ENCODE results near the gene USP47. TPM values are rescaled to one million over a fixed set of nuclear protein-coding genes. Genes with fewer than 3 reads are reported as not detected.
A peak's percentile ranks its signal among the peaks of the same experiment; 100 is the strongest.

Gene USP47
- total RNA-seq, 1 experiment from 2014 or later, result 25.2 TPM

GRCh38 chr11:11998091-11998781 is 156.5 kb downstream of the USP47 start:
- peak; percentile 92 for DNase-seq (ENCODE audit: low read depth)

- no peak for DNase-seq (ENCODE audit: low read depth)
Observed at GRCh38 chr11:12001186-12001585, 159.4 kb downstream of the USP47 start.

- DNase-seq (ENCODE audit: low read depth), result no peak
Observed at GRCh38 chr11:12003336-12003735, 161.6 kb downstream of the USP47 start.

GRCh38 chr11:12003815-12004214 is 162.0 kb downstream of the USP47 start:
- no peak for DNase-seq (ENCODE audit: low read depth)

GRCh38 chr11:12005061-12005460 is 163.3 kb downstream of the USP47 start:
- no peak for DNase-seq (ENCODE audit: low read depth)

GRCh38 chr11:12005476-12005875 is 163.7 kb downstream of the USP47 start:
- DNase-seq (ENCODE audit: low read depth), result peak; percentile 55

GRCh38 chr11:12006552-12007229 is 164.9 kb downstream of the USP47 start:
- no peak for DNase-seq (ENCODE audit: low read depth)

GRCh38 chr11:12007230-12007593 is 165.4 kb downstream of the USP47 start:
- no peak for DNase-seq (ENCODE audit: low read depth)

GRCh38 chr11:12007769-12008737 is 166.3 kb downstream of the USP47 start, which contains the start of gene DKK3:
DKK3 (minus strand) TSS chr11:12008626; CDS start chr11:12008582, 44 bp downstream.
- DNase-seq (ENCODE audit: low read depth), result peak; percentile 72

Other genes starting within 250 kb of the USP47 start
- gene GALNT18, start 220.0 kb upstream of the USP47 start, total RNA-seq (2014; rRNA removed; shearing (Covaris generic)), result 12.3 and 12.6 TPM in 2 replicates
- gene DKK3, start 166.7 kb downstream of the USP47 start, total RNA-seq (2014; rRNA removed; shearing (Covaris generic)), result 271 and 303 TPM in 2 replicates

Measured in RPMI7951 (cell line).